ENCODE measurements around the gene PPP1R27. TPM values are rescaled to one million over a fixed set of nuclear protein-coding genes. Genes with fewer than 3 reads are reported as not detected.

The PPP1R27 gene
- total RNA-seq, 1 donor from 2014 or later = not detected

DNA sequence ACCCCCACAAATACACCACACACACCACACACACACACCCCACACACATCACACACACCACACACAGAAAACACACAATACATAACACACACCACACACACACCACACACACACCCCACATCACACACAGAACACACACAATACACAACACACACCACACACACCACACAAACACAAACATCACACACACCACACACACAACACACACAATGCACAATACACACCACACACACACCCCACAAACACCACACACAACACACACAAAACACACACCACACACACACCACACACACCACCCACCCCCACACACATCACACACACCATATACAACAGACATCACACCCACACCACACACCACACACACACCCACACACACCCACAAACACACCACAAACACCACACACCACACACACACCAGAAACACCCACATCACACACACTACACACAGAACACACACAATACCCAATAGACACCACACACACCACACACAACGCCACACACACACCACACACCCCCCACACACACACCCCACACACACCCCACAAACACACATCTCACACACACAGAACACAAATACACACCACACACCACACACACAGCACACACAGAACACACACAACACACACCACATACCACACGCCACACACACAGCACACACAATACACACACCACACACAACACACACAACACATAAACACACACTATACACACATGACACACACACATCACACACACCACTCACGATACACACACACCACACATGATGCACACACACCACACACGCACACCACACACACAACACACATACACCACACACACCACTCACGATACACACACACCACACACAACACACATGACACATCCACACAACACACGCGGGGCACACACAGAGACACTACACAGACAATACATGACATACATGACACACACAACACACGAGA is 41.9 kb downstream of the PPP1R27 start:
- H3K4me1 Mint-ChIP-seq (ENCODE audit: low read depth) = no peaks in the 10 kb centered on the region
- H3K4me3 Mint-ChIP-seq (ENCODE audit: low read depth) = no peak overlapping the region
- no peaks in the 10 kb centered on the region for H3K27me3 Mint-ChIP-seq (ENCODE audit: low read depth)
- intact Hi-C loops (cut with micrococcal nuclease) = no loop called here
- no peaks in the 10 kb centered on the region for H3K9me3 Mint-ChIP-seq
- no peak overlapping the region for H3K27ac Mint-ChIP-seq
- no peaks in the 10 kb centered on the region for H3K36me3 Mint-ChIP-seq (ENCODE audit: low read depth)
- no peak for DNase-seq (ENCODE audit: low spot score)

Other genes starting within 250 kb of the PPP1R27 start
- gene NPLOC4, start 197.9 kb downstream of the PPP1R27 start, total RNA-seq = 128 and 138 TPM in 2 replicates
- gene TSPAN10, start 197.9 kb downstream of the PPP1R27 start, total RNA-seq = 0.30 and 0.44 TPM in 2 replicates
- 11.1 and 15.4 TPM in 2 replicates for gene PDE6G, start 178.5 kb downstream of the PPP1R27 start, total RNA-seq
- gene OXLD1, start 168.4 kb downstream of the PPP1R27 start, total RNA-seq = 51.3 and 52.7 TPM in 2 replicates
- gene CCDC137, start 168.3 kb downstream of the PPP1R27 start, total RNA-seq = 50.8 and 51.7 TPM in 2 replicates
- 33.3 and 35.0 TPM in 2 replicates for gene ARL16, start 151.3 kb downstream of the PPP1R27 start, total RNA-seq
- gene HGS, start 151.0 kb downstream of the PPP1R27 start, total RNA-seq = 130 and 134 TPM in 2 replicates
- 175 and 179 TPM in 2 replicates for gene MRPL12, start 131.7 kb downstream of the PPP1R27 start, total RNA-seq
- gene SLC25A10, start 122.8 kb downstream of the PPP1R27 start, total RNA-seq = 36.4 and 39.5 TPM in 2 replicates
- gene GCGR, start 30.9 kb downstream of the PPP1R27 start, total RNA-seq = not detected in 2 replicates
- gene MCRIP1, start 1.8 kb downstream of the PPP1R27 start, total RNA-seq = 42.5 and 42.9 TPM in 2 replicates
- gene P4HB, start 25.5 kb upstream of the PPP1R27 start, total RNA-seq = 545 and 603 TPM in 2 replicates
- 713 and 715 TPM in 2 replicates for gene ARHGDIA, start 36.3 kb upstream of the PPP1R27 start, total RNA-seq
- 237 and 240 TPM in 2 replicates for gene ALYREF, start 56.5 kb upstream of the PPP1R27 start, total RNA-seq
- 108 and 119 TPM in 2 replicates for gene ANAPC11, start 56.7 kb upstream of the PPP1R27 start, total RNA-seq
- gene NPB, start 67.2 kb upstream of the PPP1R27 start, total RNA-seq = 0.28 and 0.39 TPM in 2 replicates
- gene PCYT2, start 76.3 kb upstream of the PPP1R27 start, total RNA-seq = 51.5 and 51.7 TPM in 2 replicates
- gene SIRT7, start 83.1 kb upstream of the PPP1R27 start, total RNA-seq = 50.2 and 55.7 TPM in 2 replicates
- gene MAFG, start 92.7 kb upstream of the PPP1R27 start, total RNA-seq = 30.3 and 31.8 TPM in 2 replicates
- gene PYCR1, start 102.2 kb upstream of the PPP1R27 start, total RNA-seq = 99.9 and 105 TPM in 2 replicates
- gene MYADML2, start 112.2 kb upstream of the PPP1R27 start, total RNA-seq = not detected in 2 replicates
- 1.2 and 2.2 TPM in 2 replicates for gene NOTUM, start 126.1 kb upstream of the PPP1R27 start, total RNA-seq
- gene ASPSCR1, start 142.6 kb upstream of the PPP1R27 start, total RNA-seq = 32.9 and 33.8 TPM in 2 replicates
- gene CENPX, start 187.8 kb upstream of the PPP1R27 start, total RNA-seq = 88.3 and 91.9 TPM in 2 replicates
- gene LRRC45, start 188.3 kb upstream of the PPP1R27 start, total RNA-seq = 32.3 and 33.4 TPM in 2 replicates
- gene RAC3, start 196.6 kb upstream of the PPP1R27 start, total RNA-seq = 15.4 and 18.4 TPM in 2 replicates
- gene DCXR, start 202.6 kb upstream of the PPP1R27 start, total RNA-seq = 138 and 145 TPM in 2 replicates
- gene RFNG, start 216.8 kb upstream of the PPP1R27 start, total RNA-seq = 21.8 and 21.9 TPM in 2 replicates
- gene GPS1, start 216.8 kb upstream of the PPP1R27 start, total RNA-seq = 103 TPM in 2 replicates
- 154 and 179 TPM in 2 replicates for gene DUS1L, start 230.8 kb upstream of the PPP1R27 start, total RNA-seq